MCF 10A (cell line): ENCODE data around the gene RPS6KA2. TPM values are rescaled to one million over a fixed set of nuclear protein-coding genes. Genes with fewer than 3 reads are reported as not detected.

Experiments
- BruUV-seq: library from RNA; stranded (reverse); fragments of 400-500 nt; replicated peaks from 2 replicates; lab custom pipeline; 2021; lab: Mats Ljungman, UMichigan
- CTCF ChIA-PET: fragments of 300-600 bp; sonication (Branson Sonifier 250); formaldehyde crosslinking; extraction: SDS; loops from one replicate; lab custom pipeline; 2021; ENCODE audit warnings: antibody characterized with exemption, inconsistent platforms; lab: Yijun Ruan, JAX
- POLR2A ChIA-PET: fragments of 300-600, 350-650 bp; sonication (Branson Sonifier 250); formaldehyde crosslinking; extraction: SDS; loops from one replicate; lab custom pipeline; 2020; ENCODE audit warnings: antibody characterized with exemption, inconsistent platforms; lab: Yijun Ruan, JAX
- DNase-seq: peaks from one replicate; pipeline ENCODE4 v3.0.0-alpha.2; 2018; ENCODE audit not compliant: unreplicated experiment
- H3K27ac Mint-ChIP-seq: one replicate; pipeline ENCODE4 v1.8.0; 2022; ENCODE audit warnings: mild to moderate bottlenecking, low read depth, mixed read lengths; ENCODE audit not compliant: unreplicated experiment
- H3K27me3 Mint-ChIP-seq: one replicate; pipeline ENCODE4 v1.8.0; 2022; ENCODE audit warnings: mixed read lengths; ENCODE audit not compliant: insufficient read depth, unreplicated experiment
- H3K36me3 Mint-ChIP-seq: one replicate; pipeline ENCODE4 v1.8.0; 2022; ENCODE audit warnings: mild to moderate bottlenecking, moderate library complexity, mixed read lengths; ENCODE audit not compliant: insufficient read depth, unreplicated experiment
- H3K4me1 Mint-ChIP-seq: one replicate; pipeline ENCODE4 v1.8.0; 2022; ENCODE audit warnings: mixed read lengths; ENCODE audit not compliant: insufficient read depth, unreplicated experiment
- H3K4me3 Mint-ChIP-seq: one replicate; pipeline ENCODE4 v1.8.0; 2022; ENCODE audit warnings: mild to moderate bottlenecking, moderate library complexity, mixed read lengths; ENCODE audit not compliant: unreplicated experiment
- H3K9me3 Mint-ChIP-seq: one replicate; pipeline ENCODE4 v1.8.0; 2022; ENCODE audit warnings: mixed read lengths; ENCODE audit not compliant: unreplicated experiment
- intact Hi-C: fragments of 100-400 bp; cut with micrococcal nuclease; formaldehyde crosslinking; loops from 2 replicates; pipeline ENCODE4 v1.14.1; 2022
- total RNA-seq: library from RNA; stranded (reverse); gene quantifications from 2 replicates; pipeline ENCODE4 v1.2.3, GENCODE V29; 2022
- TF ChIP-seq, protein P1 (sequence below): fragments of 200-600 bp; IDR thresholded peaks from one replicate; pipeline ENCODE4 v1.8.0; 2022; ENCODE audit warnings: antibody characterized with exemption, mild to moderate bottlenecking; ENCODE audit not compliant: unreplicated experiment

RPS6KA2 gene
- total RNA-seq, 1 experiment from 2014 or later: 126 TPM

DNA sequence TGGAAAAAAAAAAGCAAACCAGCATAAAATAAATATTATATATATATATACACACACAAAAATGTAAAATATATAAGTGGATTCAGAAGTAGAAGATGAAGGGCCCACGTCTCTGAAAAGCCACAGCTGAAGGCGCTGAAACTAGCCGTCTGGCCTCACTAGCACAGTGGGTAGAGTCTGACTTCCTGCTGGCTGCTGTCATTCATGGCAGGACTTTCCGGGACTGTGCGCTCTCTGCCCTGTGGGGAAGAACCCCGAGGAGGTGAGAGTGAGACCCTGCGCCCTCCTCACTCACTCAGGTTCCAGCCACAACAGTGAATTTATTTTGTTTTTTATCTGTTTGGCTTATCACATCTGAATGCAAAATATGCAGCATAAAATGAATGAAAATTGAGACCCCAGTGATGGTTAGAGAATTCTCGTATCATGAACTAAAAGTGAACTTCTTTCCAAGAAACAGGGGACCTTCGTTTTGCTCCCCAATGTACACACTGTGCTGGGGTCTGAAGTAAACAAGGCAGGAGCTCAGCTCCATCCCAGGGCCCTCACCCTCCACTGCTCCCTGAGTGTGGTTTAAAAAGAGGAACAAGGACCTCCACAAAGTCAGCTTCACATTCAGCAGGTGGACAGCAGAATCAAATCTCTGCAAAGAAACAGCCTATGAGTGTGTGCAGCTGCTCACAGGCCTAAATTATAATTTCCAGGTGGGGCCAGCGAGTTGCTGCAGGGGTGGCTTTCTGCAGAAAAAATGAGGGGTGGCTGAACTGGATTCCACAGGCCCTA, 39.2 kb downstream of the RPS6KA2 start:
- peaks cover 40% of the 10 kb centered on the region for H3K4me1 Mint-ChIP-seq

DNA sequence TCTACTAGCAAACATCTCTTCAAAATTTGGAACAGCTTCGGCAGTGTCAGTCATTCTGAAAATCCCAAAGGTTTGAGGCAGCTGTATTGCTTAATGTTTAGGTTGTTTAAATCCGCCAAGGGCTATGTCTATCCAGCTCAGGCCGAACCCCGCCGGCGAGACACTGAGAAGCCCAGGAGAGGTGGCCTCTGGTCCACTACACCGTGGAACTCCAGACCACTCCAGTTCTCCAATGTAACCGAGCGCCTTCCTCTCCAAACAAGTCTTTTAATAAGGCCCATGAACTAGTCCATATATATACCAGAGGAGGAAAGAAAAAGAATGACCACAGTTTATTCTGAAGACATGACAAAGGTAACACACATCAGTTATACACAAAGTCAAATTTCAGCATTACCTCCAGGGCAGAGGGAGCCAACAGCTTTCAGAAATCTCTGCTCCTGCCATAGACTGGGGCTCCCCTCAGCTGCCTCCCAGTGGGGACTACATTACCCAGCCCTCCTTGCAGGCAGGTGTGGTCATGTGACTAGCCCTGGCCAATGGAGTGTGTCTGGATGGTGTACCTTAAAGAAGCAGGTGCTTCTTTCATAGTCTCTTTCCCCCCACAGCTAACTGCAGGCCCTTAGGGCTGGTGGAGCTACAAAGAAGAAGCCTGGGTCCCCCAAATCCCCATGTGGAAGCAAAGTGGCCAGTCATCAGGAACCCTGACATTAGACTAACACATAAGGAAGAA, 40.5 kb downstream of the RPS6KA2 start, which contains the start of gene RAMACL:
TSS of gene RAMACL (minus strand) at position 255 of the 733 bp plus-strand sequence. CDS start at position 54, 201 bp downstream.
- peak; percentile 41 for DNase-seq
- TF ChIP-seq, protein P1, sequence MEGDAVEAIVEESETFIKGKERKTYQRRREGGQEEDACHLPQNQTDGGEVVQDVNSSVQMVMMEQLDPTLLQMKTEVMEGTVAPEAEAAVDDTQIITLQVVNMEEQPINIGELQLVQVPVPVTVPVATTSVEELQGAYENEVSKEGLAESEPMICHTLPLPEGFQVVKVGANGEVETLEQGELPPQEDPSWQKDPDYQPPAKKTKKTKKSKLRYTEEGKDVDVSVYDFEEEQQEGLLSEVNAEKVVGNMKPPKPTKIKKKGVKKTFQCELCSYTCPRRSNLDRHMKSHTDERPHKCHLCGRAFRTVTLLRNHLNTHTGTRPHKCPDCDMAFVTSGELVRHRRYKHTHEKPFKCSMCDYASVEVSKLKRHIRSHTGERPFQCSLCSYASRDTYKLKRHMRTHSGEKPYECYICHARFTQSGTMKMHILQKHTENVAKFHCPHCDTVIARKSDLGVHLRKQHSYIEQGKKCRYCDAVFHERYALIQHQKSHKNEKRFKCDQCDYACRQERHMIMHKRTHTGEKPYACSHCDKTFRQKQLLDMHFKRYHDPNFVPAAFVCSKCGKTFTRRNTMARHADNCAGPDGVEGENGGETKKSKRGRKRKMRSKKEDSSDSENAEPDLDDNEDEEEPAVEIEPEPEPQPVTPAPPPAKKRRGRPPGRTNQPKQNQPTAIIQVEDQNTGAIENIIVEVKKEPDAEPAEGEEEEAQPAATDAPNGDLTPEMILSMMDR: no peak
- no peak within 1 kb of the TSS for H3K27ac Mint-ChIP-seq
- no peaks in the 10 kb centered on the region for H3K27me3 Mint-ChIP-seq
- no peak within 1 kb of the TSS for H3K4me3 Mint-ChIP-seq
- peaks cover 37% of the 10 kb centered on the region for H3K36me3 Mint-ChIP-seq
- ChIA-PET CTCF (interaction anchor here (0.6 kb wide), 1 partner anchor 14 kb away, joined by 3 read pairs; no protein-coding TSS in a partner anchor), POLR2A (interaction anchor here (0.9 to 1.0 kb wide), 2 partner anchors 12 to 14 kb away, joined by 3 to 4 read pairs; no protein-coding TSS in a partner anchor)
- intact Hi-C loops: no loop called here
- no TSS peak for BruUV-seq
- H3K4me1 Mint-ChIP-seq: peaks cover 27% of the 10 kb centered on the region
- H3K9me3 Mint-ChIP-seq: no peaks in the 10 kb centered on the region

More for the DNA sequence above, 39.2 kb downstream of the RPS6KA2 start:
- no peak overlapping the region for H3K27ac Mint-ChIP-seq
- TF ChIP-seq, protein P1: no peak
- BruUV-seq: no TSS peak
- intact Hi-C loops: no loop called here
- no peak for DNase-seq
- ChIA-PET CTCF (interaction anchor here (0.5 kb wide), 1 partner anchor 9 kb away, joined by 3 read pairs; no protein-coding TSS in a partner anchor), POLR2A (interaction anchor here (0.9 to 1.0 kb wide), 2 partner anchors 11 to 13 kb away, joined by 3 to 4 read pairs; no protein-coding TSS in a partner anchor)
- H3K9me3 Mint-ChIP-seq: no peaks in the 10 kb centered on the region
- H3K27me3 Mint-ChIP-seq: no peaks in the 10 kb centered on the region
- H3K4me3 Mint-ChIP-seq: no peak overlapping the region
- H3K36me3 Mint-ChIP-seq: peaks cover 35% of the 10 kb centered on the region

DNA sequence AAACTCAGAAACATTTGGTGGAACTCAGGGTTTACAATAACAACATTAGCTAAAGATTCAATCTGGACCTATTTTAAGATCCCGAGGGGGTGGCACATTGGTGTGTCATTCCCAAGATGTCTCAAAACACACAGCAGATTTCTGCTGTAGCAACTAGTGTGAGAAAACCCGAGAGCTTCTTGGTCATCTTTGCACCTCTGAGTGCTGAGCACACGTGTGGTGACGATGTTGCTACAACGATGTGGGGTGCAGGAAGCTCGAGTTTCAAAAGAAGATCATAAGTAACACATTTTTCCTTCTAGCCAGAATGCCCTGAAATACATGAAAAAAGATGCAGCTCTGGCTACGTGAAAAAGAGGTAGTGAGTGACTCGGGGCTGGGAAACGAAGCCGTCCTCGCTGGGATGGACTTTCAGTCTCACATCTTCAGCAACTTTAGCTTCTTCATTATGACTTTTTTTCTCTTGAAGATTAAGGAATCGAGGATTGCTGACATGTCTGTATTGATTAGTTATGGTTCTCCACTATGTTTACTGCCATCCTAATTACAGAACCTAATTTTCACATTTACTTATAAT, 42.1 kb downstream of the RPS6KA2 start:
- intact Hi-C loops: no loop called here
- peaks cover 39% of the 10 kb centered on the region for H3K36me3 Mint-ChIP-seq
- TF ChIP-seq, protein P1: no peak
- no peak overlapping the region for H3K27ac Mint-ChIP-seq
- no peak overlapping the region for H3K4me3 Mint-ChIP-seq
- BruUV-seq: no TSS peak
- ChIA-PET CTCF (interaction anchor here (0.5 to 0.8 kb wide), 2 partner anchors 10 to 82 kb away, joined by 3 read pairs; no protein-coding TSS in a partner anchor), POLR2A (interaction anchor here (0.6 to 1.5 kb wide), 5 partner anchors 8 to 64 kb away, joined by 3 to 11 read pairs (median 4); no protein-coding TSS in a partner anchor)
- DNase-seq: no peak
- no peaks in the 10 kb centered on the region for H3K27me3 Mint-ChIP-seq
- peaks cover 26% of the 10 kb centered on the region for H3K4me1 Mint-ChIP-seq
- H3K9me3 Mint-ChIP-seq: no peaks in the 10 kb centered on the region
